Activated T-cell treated with anti-CD3 and anti-CD28 coated beads for 24 hours (primary cell): ENCODE results near the gene PDF.

Source experiments
- DNase-seq: peaks from one replicate; pipeline ENCODE4 v3.0.0-alpha.2; 2020; ENCODE audit warnings: low read depth

Gene PDF

GRCh38 chr16:69277413-69277812 is 53.0 kb downstream of the PDF start:
- no peak for DNase-seq
